Sigmoid colon (tissue), 7 donors: ENCODE measurements around the gene SHISA8. TPM values are rescaled to one million over a fixed set of nuclear protein-coding genes. Genes with fewer than 3 reads are reported as not detected.

ENCODE experiments used
- DNase-seq: peaks from one replicate; pipeline ENCODE4 v3.0.0-alpha.2; 2019
- H3K27ac ChIP-seq, 4 donors: fragments of 200-600 bp; sonication (generic); one replicate each; pipeline ENCODE4 v1.5.1; 2016 to 2019; ENCODE audit warnings: mild to moderate bottlenecking in 1 of 4
- H3K27me3 ChIP-seq, 3 donors: fragments of 200-600 bp; sonication (generic); one replicate each; pipeline ENCODE4 v1.5.1; 2019; ENCODE audit warnings: mild to moderate bottlenecking in 1 of 3
- H3K36me3 ChIP-seq, 4 donors: fragments of 200-600 bp; sonication (generic); one replicate each; pipeline ENCODE4 v1.5.1; 2016 to 2019
- H3K4me1 ChIP-seq, 4 donors: fragments of 200-600 bp; sonication (generic); one replicate each; pipeline ENCODE4 v1.5.1; 2017 to 2019
- H3K4me3 ChIP-seq, 4 donors: fragments of 200-600 bp; sonication (generic); one replicate each; pipeline ENCODE4 v1.5.1; 2017 to 2019; ENCODE audit warnings: mild to moderate bottlenecking in 2 of 4, moderate library complexity in 1 of 4
- H3K9me3 ChIP-seq, 4 donors: fragments of 200-600 bp in 3 of 4; sonication (generic) in 3 of 4; one replicate each; pipeline versions ENCODE4 v1.5.1 to v1.6.1; 2013 to 2019
- CTCF ChIP-seq, 4 experiments: fragments of 450-650 bp in 3 of 4; fragments of 200-600 bp in 1 of 4; IDR thresholded peaks; one replicate each; pipeline ENCODE4 v1.5.1; 2016 to 2019; ENCODE audit warnings: antibody characterized with exemption in 4 of 4, mild to moderate bottlenecking in 3 of 4, moderate library complexity in 2 of 4
- EP300 ChIP-seq, 4 donors: sonication (generic); formaldehyde crosslinking; IDR thresholded peaks; one replicate each; pipeline ENCODE4 v1.6.1; 2017; ENCODE audit warnings: antibody characterized with exemption in 4 of 4
- POLR2A ChIP-seq, 2 donors: fragments of 450-650 bp; IDR thresholded peaks; one replicate each; pipeline ENCODE4 v1.6.1; 2016; ENCODE audit warnings: antibody characterized with exemption in 2 of 2, mild to moderate bottlenecking in 2 of 2, moderate library complexity in 2 of 2
- POLR2AphosphoS5 ChIP-seq, 4 donors: sonication (generic); formaldehyde crosslinking; IDR thresholded peaks; one replicate each; pipeline ENCODE4 v1.6.1; 2017; ENCODE audit warnings: antibody characterized with exemption in 4 of 4
- WGBS, 2 donors: extraction: QIAGEN DNeasy Blood & Tissue Kit; methylation state at CpG; one replicate each; pipeline ENCODE4 v1.1.7; 2013; 5-methylcytosine and 5-hydroxymethylcytosine counted together
- intact Hi-C: fragments of 100-400 bp; cut with DNase I; formaldehyde crosslinking; loops from one replicate; pipeline ENCODE4 v1.15.1; 2023
- polyA plus RNA-seq, 3 donors: library from polyadenylated mRNA; stranded (reverse); fragments of 200-250 nt; gene quantifications; one replicate each; pipeline ENCODE4 v1.2.3, GENCODE V29; 2013
- total RNA-seq, 4 donors: library from RNA; depleted of rRNA; stranded (reverse); fragments of >200 nt; gene quantifications; one replicate each; pipeline ENCODE4 v1.1.0, GENCODE V29; 2016
- donor health status: healthy with polysubstance abuse.
- donor health status: Bipolar disorder and iron deficiency.
- donor health status: healthy.

SHISA8 gene
- total and polyA plus RNA-seq, 7 donors = 0.12 TPM; not detected in 6

- H3K27ac ChIP-seq = no peak overlapping the region
- intact Hi-C loops = no loop called here
These were observed 22.0 kb upstream of the SHISA8 start for GRCh38 chr22:41936894-41937169.

GRCh38 chr22:41935509-41935908 lies 20.6 kb upstream of the SHISA8 start:
- no peak for TF ChIP-seq CTCF (IDR thresholded peaks at IDR 0.05)
- no peak for TF ChIP-seq POLR2AphosphoS5 (IDR thresholded peaks at IDR 0.05)
- no peak for TF ChIP-seq EP300 (IDR thresholded peaks at IDR 0.05)
- TF ChIP-seq POLR2A (IDR thresholded peaks at IDR 0.05) = no peak

More at GRCh38 chr22:41936894-41937169, 22.0 kb upstream of the SHISA8 start:
- no peak for DNase-seq
- H3K36me3 ChIP-seq = no peaks in the 10 kb centered on the region
- peaks cover 0 to 16% (median 12%) of the 10 kb centered on the region in 4 donors for H3K4me1 ChIP-seq
- no peaks in the 10 kb centered on the region for H3K9me3 ChIP-seq
- WGBS, 2 donors = 82 to 93% methylated on average over 2 of the region's 2 CpGs
- H3K4me3 ChIP-seq = no peak overlapping the region
- no peaks in the 10 kb centered on the region for H3K27me3 ChIP-seq
- TF ChIP-seq CTCF (IDR thresholded peaks at IDR 0.05) (no peak), POLR2A (IDR thresholded peaks at IDR 0.05) (no peak), POLR2AphosphoS5 (IDR thresholded peaks at IDR 0.05) (no peak), EP300 (IDR thresholded peaks at IDR 0.05) (no peak)

GRCh38 chr22:41935015-41935351 lies 20.1 kb upstream of the SHISA8 start:
- H3K27ac ChIP-seq = no peak overlapping the region
- H3K9me3 ChIP-seq = no peaks in the 10 kb centered on the region
- H3K36me3 ChIP-seq = no peaks in the 10 kb centered on the region
- H3K4me3 ChIP-seq = no peak overlapping the region
- TF ChIP-seq CTCF (IDR thresholded peaks at IDR 0.05) = no peak
- no peak for TF ChIP-seq POLR2A (IDR thresholded peaks at IDR 0.05)
- TF ChIP-seq POLR2AphosphoS5 (IDR thresholded peaks at IDR 0.05) = no peak
- no peak for TF ChIP-seq EP300 (IDR thresholded peaks at IDR 0.05)
- no peak for DNase-seq
- 93 to 97% methylated on average over 4 of the region's 4 CpGs for WGBS, 2 donors
- H3K27me3 ChIP-seq = no peaks in the 10 kb centered on the region
- intact Hi-C loops = no loop called here
- peaks cover 0 to 11% (median 10%) of the 10 kb centered on the region in 4 donors for H3K4me1 ChIP-seq

More at GRCh38 chr22:41935509-41935908, 20.6 kb upstream of the SHISA8 start:
- no peaks in the 10 kb centered on the region for H3K27me3 ChIP-seq
- H3K4me1 ChIP-seq = peaks cover 0 to 11% (median 10%) of the 10 kb centered on the region in 4 donors
- intact Hi-C loops = no loop called here
- 89 to 95% methylated on average over 9 of the region's 9 CpGs for WGBS, 2 donors
- no peaks in the 10 kb centered on the region for H3K9me3 ChIP-seq
- no peak overlapping the region for H3K27ac ChIP-seq
- H3K36me3 ChIP-seq = no peaks in the 10 kb centered on the region
- DNase-seq = no peak
- H3K4me3 ChIP-seq = no peak overlapping the region

- WGBS, 2 donors = 92 to 95% methylated on average over 17 of the region's 17 CpGs
- Histone ChIP-seq H3K27me3 (no peaks in the 10 kb centered on the region), H3K27ac (no peak overlapping the region), H3K4me3 (no peak overlapping the region), H3K4me1 (peaks cover 0 to 11% (median 10%) of the 10 kb centered on the region in 4 donors), H3K9me3 (no peaks in the 10 kb centered on the region), H3K36me3 (no peaks in the 10 kb centered on the region)
- TF ChIP-seq POLR2A (IDR thresholded peaks at IDR 0.05) (no peak), POLR2AphosphoS5 (IDR thresholded peaks at IDR 0.05) (no peak), CTCF (IDR thresholded peaks at IDR 0.05) (no peak), EP300 (IDR thresholded peaks at IDR 0.05) (no peak)
- DNase-seq = no peak
- intact Hi-C loops = no loop called here
These were observed 19.6 kb upstream of the SHISA8 start for GRCh38 chr22:41934284-41935014.
